H1 (cell line): ENCODE results near the gene GPR34. TPM values are rescaled to one million over a fixed set of nuclear protein-coding genes. Genes with fewer than 3 reads are reported as not detected.

Experiments used
- CTCF ChIA-PET: fragments of 300-600 bp; sonication (Branson Sonifier 250); formaldehyde crosslinking; loops from one replicate; lab custom pipeline; 2021; ENCODE audit not compliant: partially characterized antibody; lab: Charles Lee
- POLR2A ChIA-PET: fragments of 300-600 bp; sonication (Branson Sonifier 250); formaldehyde crosslinking; loops from one replicate; lab custom pipeline; 2021; ENCODE audit warnings: inconsistent platforms; ENCODE audit not compliant: partially characterized antibody; lab: Charles Lee
- DNase-seq, 2 experiments: peaks; one replicate each; pipeline versions ENCODE4 v3.0.0 to v3.0.0-alpha.2; 2010 to 2022; ENCODE audit warnings: low spot score in 2 of 2, low read depth in 1 of 2, mixed read lengths in 1 of 2
- FAIRE-seq: peaks from 2 replicates; lab custom pipeline; 2011; peaks lifted over from hg19 to GRCh38; lab: Jason Lieb, UNC
- H2AFZ ChIP-seq: 2 replicates; pipeline ENCODE4 v1.8.1; 2012; ENCODE audit warnings: low read length, inconsistent platforms
- H2AK5ac ChIP-seq: 2 replicates; pipeline ENCODE4 v1.6.1; 2013; ENCODE audit warnings: low read depth, low read length
- H2BK120ac ChIP-seq: replicated peaks from 2 replicates; pipeline ENCODE3; 2013; ENCODE audit warnings: low read depth, low read length, inconsistent platforms
- H2BK12ac ChIP-seq: 2 replicates; pipeline ENCODE4 v1.6.1; 2013; ENCODE audit warnings: low read depth, low read length
- H2BK15ac ChIP-seq: 2 replicates; pipeline ENCODE4 v1.6.1; 2013; ENCODE audit warnings: low read length
- H2BK20ac ChIP-seq: 2 replicates; pipeline ENCODE4 v1.6.1; 2013; ENCODE audit warnings: low read length
- H2BK5ac ChIP-seq: 2 replicates; pipeline ENCODE4 v1.6.1; 2013; ENCODE audit warnings: low read depth, low read length
- H3K14ac ChIP-seq: 2 replicates; pipeline ENCODE4 v1.6.1; 2013; ENCODE audit warnings: inconsistent platforms; ENCODE audit not compliant: insufficient read length
- H3K18ac ChIP-seq: 2 replicates; pipeline ENCODE4 v1.6.1; 2013; ENCODE audit warnings: low read length; ENCODE audit errors: extremely low read depth
- H3K23ac ChIP-seq: 2 replicates; pipeline ENCODE4 v1.6.1; 2013; ENCODE audit warnings: inconsistent platforms; ENCODE audit not compliant: insufficient read length
- H3K23me2 ChIP-seq: 2 replicates; pipeline ENCODE4 v1.6.1; 2013; ENCODE audit warnings: low read depth, low read length
- H3K27ac ChIP-seq: 2 replicates; pipeline ENCODE4 v1.6.1; 2011; ENCODE audit warnings: low read depth, low read length, inconsistent platforms
- H3K27me3 ChIP-seq, 4 experiments: replicated peaks in 1 of 4; 1 replicate in 1 of 4; 2 replicates in 3 of 4; pipeline versions ENCODE4 v1.6.1 to v1.8.1; 2011 to 2013; ENCODE audit warnings: low read length in 3 of 4, mild to moderate bottlenecking in 3 of 4, inconsistent platforms in 2 of 4, mixed read lengths in 2 of 4, moderate library complexity in 1 of 4; ENCODE audit not compliant: control insufficient read depth in 3 of 4, insufficient read depth in 3 of 4; ENCODE audit errors: extremely low read depth in 1 of 4
- H3K36me3 ChIP-seq, 4 experiments: 2 replicates each; pipeline versions ENCODE4 v1.6.1 to v1.8.1; 2011 to 2013; ENCODE audit warnings: mild to moderate bottlenecking in 4 of 4, low read length in 3 of 4, moderate library complexity in 2 of 4, control low read depth in 1 of 4, inconsistent platforms in 1 of 4; ENCODE audit not compliant: insufficient read depth in 4 of 4, control insufficient read depth in 2 of 4
- H3K4ac ChIP-seq: replicated peaks from 2 replicates; pipeline ENCODE3; 2013; ENCODE audit warnings: low read length, low read depth, mixed read lengths, inconsistent platforms; ENCODE audit not compliant: insufficient read length
- H3K4me1 ChIP-seq, 4 experiments: replicated peaks in 1 of 4; 1 replicate in 1 of 4; 2 replicates in 3 of 4; pipeline versions ENCODE4 v1.6.1 to v1.8.1; 2011 to 2013; ENCODE audit warnings: low read length in 3 of 4, inconsistent platforms in 2 of 4, mixed read lengths in 1 of 4; ENCODE audit not compliant: insufficient read depth in 4 of 4, control insufficient read depth in 3 of 4
- H3K4me2 ChIP-seq, 2 experiments: 2 replicates each; pipeline versions ENCODE4 v1.6.1 to v1.8.1; 2011 to 2013; ENCODE audit warnings: low read depth in 2 of 2, low read length in 2 of 2, control low read depth in 1 of 2, inconsistent platforms in 1 of 2, mild to moderate bottlenecking in 1 of 2; ENCODE audit not compliant: insufficient read depth in 1 of 2
- H3K4me3 ChIP-seq, 4 experiments: fragments of 200-600, 300-600 bp in 1 of 4; sonication (generic), shearing (Covaris generic), sonication (Bioruptor Twin) in 1 of 4; 2 replicates each; pipeline versions ENCODE4 v1.5.1 to v1.8.1; 2011 to 2016; ENCODE audit warnings: low read length in 4 of 4, low read depth in 3 of 4, control low read depth in 2 of 4, inconsistent platforms in 2 of 4, mild to moderate bottlenecking in 2 of 4, mixed read lengths in 1 of 4, moderate library complexity in 1 of 4; ENCODE audit not compliant: insufficient read depth in 2 of 4; ENCODE audit errors: extremely low read depth in 1 of 4
- H3K56ac ChIP-seq: replicated peaks from 2 replicates; pipeline ENCODE3; 2013; ENCODE audit warnings: low read depth, mild to moderate bottlenecking, mixed read lengths, low read length, inconsistent platforms; ENCODE audit not compliant: insufficient read length
- H3K79me1 ChIP-seq: 2 replicates; pipeline ENCODE4 v1.6.1; 2013; ENCODE audit warnings: low read depth, low read length, control low read depth
- H3K79me2 ChIP-seq, 2 experiments: 2 replicates each; pipeline versions ENCODE4 v1.6.1 to v1.8.1; 2012 to 2013; ENCODE audit warnings: low read length in 2 of 2, mild to moderate bottlenecking in 2 of 2, inconsistent platforms in 1 of 2; ENCODE audit not compliant: insufficient read depth in 2 of 2, control insufficient read depth in 1 of 2
- H3K9ac ChIP-seq, 4 experiments: replicated peaks in 1 of 4; 1 replicate in 1 of 4; 2 replicates in 3 of 4; pipeline versions ENCODE4 v1.6.1 to v1.8.1; 2011 to 2013; ENCODE audit warnings: low read depth in 3 of 4, low read length in 3 of 4, control low read depth in 2 of 4, mild to moderate bottlenecking in 2 of 4, moderate library complexity in 2 of 4, inconsistent platforms in 1 of 4; ENCODE audit errors: extremely low read depth in 1 of 4
- H3K9me3 ChIP-seq, 2 experiments: 2 replicates each; pipeline versions ENCODE4 v1.6.1 to v1.8.1; 2012 to 2013; ENCODE audit warnings: mild to moderate bottlenecking in 2 of 2, moderate library complexity in 2 of 2, control low read depth in 1 of 2, inconsistent platforms in 1 of 2, low read depth in 1 of 2, low read length in 1 of 2, mixed read lengths in 1 of 2; ENCODE audit not compliant: insufficient read depth in 2 of 2
- H4K20me1 ChIP-seq, 2 experiments: replicated peaks in 1 of 2; 2 replicates each; pipeline versions ENCODE3 to v1.8.1; 2011 to 2013; ENCODE audit warnings: inconsistent platforms in 2 of 2, low read length in 2 of 2, mild to moderate bottlenecking in 1 of 2; ENCODE audit not compliant: insufficient read depth in 2 of 2, control insufficient read depth in 1 of 2
- H4K5ac ChIP-seq: 2 replicates; pipeline ENCODE4 v1.6.1; 2013; ENCODE audit warnings: low read length, low read depth, mixed read lengths, inconsistent platforms; ENCODE audit not compliant: insufficient read length
- H4K8ac ChIP-seq: 2 replicates; pipeline ENCODE4 v1.8.0; 2013; ENCODE audit warnings: mild to moderate bottlenecking, moderate library complexity, low read length, inconsistent platforms; ENCODE audit not compliant: insufficient read depth; ENCODE audit errors: extremely low read depth
- H4K91ac ChIP-seq: replicated peaks from 2 replicates; pipeline ENCODE3; 2013; ENCODE audit warnings: low read length, mixed read lengths, inconsistent platforms; ENCODE audit not compliant: insufficient read length
- ATF2 ChIP-seq: IDR thresholded peaks from 2 replicates; pipeline ENCODE4 v1.6.1; 2012; ENCODE audit warnings: low read length, inconsistent platforms
- CHD1 ChIP-seq: IDR thresholded peaks from 2 replicates; pipeline ENCODE4 v1.6.1; 2012; ENCODE audit warnings: low read depth, low read length, improper control_type of control experiment
- GABPA ChIP-seq: IDR thresholded peaks from 2 replicates; pipeline ENCODE4 v1.6.1; 2011; ENCODE audit warnings: mild to moderate bottlenecking, low read length, moderate library complexity, borderline replicate concordance; ENCODE audit not compliant: insufficient read depth
- MAFK ChIP-seq: IDR thresholded peaks from 2 replicates; pipeline ENCODE4 v1.6.1; 2012; ENCODE audit warnings: low read depth, mild to moderate bottlenecking, improper control_type of control experiment, low read length
- POLR2AphosphoS5 ChIP-seq: IDR thresholded peaks from 2 replicates; pipeline ENCODE4 v1.6.1; 2011; ENCODE audit warnings: low read depth, low read length
- RBBP5 ChIP-seq: IDR thresholded peaks from 2 replicates; pipeline ENCODE4 v1.7.1; 2012; ENCODE audit warnings: low read depth, mild to moderate bottlenecking, inconsistent platforms, low read length, moderate library complexity, borderline replicate concordance
- RFX5 ChIP-seq: IDR thresholded peaks from 2 replicates; pipeline ENCODE4 v1.6.1; 2011; ENCODE audit warnings: low read depth, low read length, improper control_type of control experiment, borderline replicate concordance
- SIN3A ChIP-seq, 2 experiments: IDR thresholded peaks in 1 of 2; conservative IDR thresholded peaks in 1 of 2; 2 replicates each; pipeline ENCODE4 v1.6.1; 2011 to 2012; ENCODE audit warnings: low read length in 2 of 2, improper control_type of control experiment in 1 of 2, low read depth in 1 of 2, mild to moderate bottlenecking in 1 of 2
- SP2 ChIP-seq: IDR thresholded peaks from 2 replicates; pipeline ENCODE4 v1.6.1; 2012; ENCODE audit warnings: mild to moderate bottlenecking, low read length, inconsistent platforms
- TBP ChIP-seq: IDR thresholded peaks from 2 replicates; pipeline ENCODE4 v1.6.1; 2011; ENCODE audit warnings: low read depth, low read length, improper control_type of control experiment
- YY1 ChIP-seq: IDR thresholded peaks from 2 replicates; pipeline ENCODE4 v1.6.1; 2011; ENCODE audit warnings: low read depth, mild to moderate bottlenecking, low read length
- polyA plus RNA-seq, 7 experiments: library from polyadenylated mRNA; depleted of rRNA in 3 of 7; stranded (reverse) in 5 of 7; unstranded in 2 of 7; fragments of >200 nt in 5 of 7; fragments of 200-250 nt in 2 of 7; gene quantifications; 1 replicate in 5 of 7; 2 replicates in 1 of 7; 4 replicates in 1 of 7; pipeline versions ENCODE4 v1.2.1 to v1.2.3, GENCODE V29; 2011 to 2013; ENCODE audit warnings: missing spikeins in 2 of 7, mixed read lengths in 2 of 7
- total RNA-seq: library from RNA; stranded (reverse); fragmentation: NEBNext Ultra II Directional; extraction: Animal tissue kit (Norgen Biotek cat#: 25700); gene quantifications from 2 replicates; pipeline ENCODE4 v1.2.1, GENCODE V29; 2021

The GPR34 gene
- total and polyA plus RNA-seq, 2 of the 8 experiments (the other 6 are each of a cell fraction or from before 2014, with no cell fraction given) = not detected

GRCh38 chrX:41664908-41665307 is 23.9 kb upstream of the GPR34 start:
- H3K9me3 ChIP-seq = no peaks in the 10 kb centered on the region

More at GRCh38 chrX:41664908-41665307, 23.9 kb upstream of the GPR34 start:
- Histone ChIP-seq H3K18ac (no peak overlapping the region), H4K20me1 (no peaks in the 10 kb centered on the region), H2BK15ac (no peak overlapping the region), H3K27me3 (no peaks in the 10 kb centered on the region), H2BK120ac (no peak overlapping the region), H2BK20ac (no peak overlapping the region), H2AK5ac (no peak overlapping the region), H4K5ac (no peak overlapping the region), H3K79me1 (no peaks in the 10 kb centered on the region), H4K8ac (no peak overlapping the region), H2BK5ac (no peak overlapping the region), H2BK12ac (no peak overlapping the region), H3K23ac (no peak overlapping the region), H3K27ac (no peak overlapping the region), H3K4me1 (no peaks in the 10 kb centered on the region), H3K79me2 (no peaks in the 10 kb centered on the region), H3K4me3 (no peak overlapping the region), H3K36me3 (peaks cover 0 to 8% (median 4%) of the 10 kb centered on the region in 4 experiments; a peak in 5 of 8 replicates), H3K4ac (no peak overlapping the region), H3K4me2 (no peak overlapping the region), H4K91ac (no peak overlapping the region), H3K14ac (no peak overlapping the region), H2AFZ (no peak overlapping the region), H3K23me2 (no peaks in the 10 kb centered on the region), H3K9ac (no peak overlapping the region), H3K56ac (no peak overlapping the region)
- TF ChIP-seq MAFK (no peak), CHD1 (no peak), YY1 (no peak), RFX5 (no peak), SP2 (no peak), RBBP5 (no peak), POLR2AphosphoS5 (no peak), TBP (no peak), ATF2 (no peak), SIN3A (conservative IDR thresholded peaks at IDR 0.05 in 1 of 2, IDR thresholded peaks at IDR 0.05 in 1 of 2; ENCODE audit: low read depth in 1 of 2, low read length in 2 of 2) (no peak), GABPA (no peak)
- ChIA-PET POLR2A (no interaction called here), CTCF (no interaction called here)
- no peak for DNase-seq
- FAIRE-seq = no peak
